Endothelial cell of umbilical vein (primary cell): ENCODE data around the gene MTCH1. TPM values are rescaled to one million over a fixed set of nuclear protein-coding genes. Genes with fewer than 3 reads are reported as not detected.

ENCODE experiments used
- BruUV-seq: library from RNA; stranded (reverse); fragments of 400-500 nt; replicated peaks from 2 replicates; lab custom pipeline; 2021; lab: Mats Ljungman, UMichigan
- CTCF ChIA-PET: fragments of 300-600, 350-600 bp; sonication (Branson Sonifier 250); formaldehyde crosslinking; loops from one replicate; lab custom pipeline; 2021; ENCODE audit warnings: antibody characterized with exemption, inconsistent platforms; lab: Charles Lee
- POLR2A ChIA-PET: fragments of 300-600, 350-600 bp; sonication (Branson Sonifier 250); formaldehyde crosslinking; loops from one replicate; lab custom pipeline; 2021; ENCODE audit warnings: antibody characterized with exemption, inconsistent platforms; lab: Charles Lee
- DNase-seq: peaks from one replicate; pipeline ENCODE4 v3.0.0-alpha.2; 2011; ENCODE audit warnings: low read depth, low spot score
- FAIRE-seq: peaks from 2 replicates; lab custom pipeline; 2011; peaks lifted over from hg19 to GRCh38; lab: Jason Lieb, UNC
- H2AFZ ChIP-seq: 2 replicates; pipeline ENCODE4 v1.6.0; 2012; ENCODE audit warnings: low read depth, low read length, control low read depth, inconsistent platforms
- H3K27ac ChIP-seq: 2 replicates; pipeline ENCODE4 v1.5.1; 2011; ENCODE audit warnings: low read depth, mild to moderate bottlenecking, control low read depth, low read length, moderate library complexity; ENCODE audit not compliant: insufficient read depth
- H3K27me3 ChIP-seq, 2 experiments: 2 replicates each; pipeline versions ENCODE4 v1.6.0 to v1.6.1; 2011; ENCODE audit warnings: low read length in 2 of 2, mixed read lengths in 1 of 2; ENCODE audit not compliant: control insufficient read depth in 2 of 2, insufficient read depth in 2 of 2
- H3K36me3 ChIP-seq, 2 experiments: 2 replicates in 1 of 2; 3 replicates in 1 of 2; pipeline ENCODE4 v1.5.1; 2011; ENCODE audit warnings: low read length in 2 of 2, mild to moderate bottlenecking in 1 of 2, moderate library complexity in 1 of 2; ENCODE audit not compliant: control insufficient read depth in 2 of 2, insufficient read depth in 2 of 2; ENCODE audit errors: extremely low read depth in 1 of 2
- H3K4me1 ChIP-seq: 3 replicates; pipeline ENCODE4 v1.5.1; 2011; ENCODE audit warnings: mild to moderate bottlenecking, low read length; ENCODE audit not compliant: control insufficient read depth, insufficient read depth; ENCODE audit errors: extremely low read depth
- H3K4me2 ChIP-seq: 2 replicates; pipeline ENCODE4 v1.6.1; 2011; ENCODE audit warnings: low read length, control low read depth, mixed read lengths; ENCODE audit not compliant: insufficient read depth
- H3K4me3 ChIP-seq, 3 experiments: fragments of 200-600 bp in 1 of 3; sonication (generic), shearing (Covaris generic) in 1 of 3; replicated peaks in 1 of 3; 2 replicates each; pipeline ENCODE4 v1.5.1; 2011 to 2016; ENCODE audit warnings: control low read depth in 3 of 3, low read length in 3 of 3, mild to moderate bottlenecking in 2 of 3, inconsistent platforms in 1 of 3, low read depth in 1 of 3, moderate library complexity in 1 of 3; ENCODE audit not compliant: insufficient read depth in 1 of 3
- H3K79me2 ChIP-seq: 2 replicates; pipeline ENCODE4 v1.6.0; 2012; ENCODE audit warnings: low read length, inconsistent platforms; ENCODE audit not compliant: control insufficient read depth, insufficient read depth
- H3K9ac ChIP-seq: replicated peaks from 2 replicates; pipeline ENCODE3; 2011; ENCODE audit warnings: low read length, control low read depth; ENCODE audit not compliant: insufficient read depth; ENCODE audit errors: extremely low read depth
- H3K9me1 ChIP-seq: replicated peaks from 3 replicates; pipeline ENCODE4 v1.6.0; 2011; ENCODE audit warnings: mild to moderate bottlenecking, low read length; ENCODE audit not compliant: control insufficient read depth, insufficient read depth; ENCODE audit errors: extremely low read depth
- H3K9me3 ChIP-seq: replicated peaks from 2 replicates; pipeline ENCODE4 v1.5.1; 2012; ENCODE audit warnings: low read length, inconsistent platforms; ENCODE audit not compliant: control insufficient read depth, insufficient read depth
- H4K20me1 ChIP-seq: replicated peaks from 2 replicates; pipeline ENCODE3; 2011; ENCODE audit warnings: mild to moderate bottlenecking, low read length; ENCODE audit not compliant: control insufficient read depth, insufficient read depth; ENCODE audit errors: extremely low read depth
- CTCF ChIP-seq, 2 donors: IDR thresholded peaks; 1 replicate in 1 of 2; 2 replicates in 1 of 2; pipeline ENCODE4 v1.5.1; 2011; ENCODE audit warnings: low read length in 2 of 2, mild to moderate bottlenecking in 2 of 2, moderate library complexity in 2 of 2, control low read depth in 1 of 2, inconsistent platforms in 1 of 2, low read depth in 1 of 2; ENCODE audit not compliant: insufficient read depth in 1 of 2; ENCODE audit errors: extremely low read depth in 1 of 2
- POLR2A ChIP-seq: IDR thresholded peaks from 2 replicates; pipeline ENCODE4 v1.6.1; 2012; ENCODE audit warnings: low read depth, mild to moderate bottlenecking, control low read depth, low read length
- POLR2AphosphoS5 ChIP-seq: IDR thresholded peaks from 2 replicates; pipeline ENCODE4 v1.6.1; 2012; ENCODE audit warnings: low read depth, mild to moderate bottlenecking, control low read depth, low read length, moderate library complexity; ENCODE audit not compliant: insufficient read depth
- dilution Hi-C: fragments of 300-500 bp; cut with MboI; formaldehyde crosslinking; loops from one replicate; pipeline ENCODE4 v1.15.0; 2019; ENCODE audit warnings: low sequenced_read_pairs; ENCODE audit not compliant: extremely low pct_ligation_motif_present
- intact Hi-C: fragments of 100-400 bp; cut with micrococcal nuclease; formaldehyde crosslinking; loops from one replicate; pipeline ENCODE4 v1.10.0; 2022
- polyA plus RNA-seq, 4 experiments: library from polyadenylated mRNA; depleted of rRNA in 3 of 4; stranded (reverse) in 3 of 4; unstranded in 1 of 4; fragments of >200 nt; gene quantifications; 2 replicates each; pipeline versions ENCODE4 v1.2.1 to v1.2.3, GENCODE V29; 2011 to 2012; ENCODE audit warnings: missing spikeins in 1 of 4
- total RNA-seq: library from RNA; stranded (reverse); gene quantifications from 2 replicates; pipeline ENCODE4 v1.2.3, GENCODE V29; 2021

Gene MTCH1
- total and polyA plus RNA-seq, 2 donors (not counting 3 experiments of a cell fraction or from before 2014, with no cell fraction given): 218 to 228 TPM

GRCh38 chr6:37025621-37026466, 39.8 kb upstream of the MTCH1 start:
- Histone ChIP-seq H3K9me1 (no peaks in the 10 kb centered on the region), H3K36me3 (no peaks in the 10 kb centered on the region), H3K4me3 (no peak overlapping the region), H4K20me1 (no peaks in the 10 kb centered on the region), H3K4me2 (no peak overlapping the region), H3K4me1 (peaks cover 10% of the 10 kb centered on the region), H3K79me2 (no peaks in the 10 kb centered on the region), H3K27ac (no peak overlapping the region), H3K9me3 (no peaks in the 10 kb centered on the region), H3K9ac (no peak overlapping the region), H3K27me3 (no peaks in the 10 kb centered on the region), H2AFZ (no peak overlapping the region)
- no peak for DNase-seq
- BruUV-seq: no TSS peak
- no peak for FAIRE-seq
- CTCF ChIA-PET: interaction anchor here (0.9 to 10.6 kb wide), 6 partner anchors 6 to 183 kb away, joined by 3 to 330 read pairs (median 58); partner anchors contain the start of gene PIM1
- dilution Hi-C loops (no loop called here), intact Hi-C loops (loop anchor here (10.0 kb wide), 1 partner anchor 289 kb away; no protein-coding TSS in a partner anchor)
- POLR2A ChIA-PET: no interaction called here
- no peak for TF ChIP-seq POLR2A
- no peak for TF ChIP-seq POLR2AphosphoS5
- TF ChIP-seq CTCF (IDR thresholded peaks at IDR 0.05; ENCODE audit: extremely low read depth in 1 of 2, insufficient read depth in 1 of 2, low read depth in 1 of 2, low read length in 2 of 2): no peak
